ENCODE data around the gene TMED5. TPM values are rescaled to one million over a fixed set of nuclear protein-coding genes. Genes with fewer than 3 reads are reported as not detected.

TMED5 gene
- total RNA-seq, 2 experiments from 2014 or later, result 42.3 to 43.2 TPM

- H3K4me1 ChIP-seq (ENCODE audit: insufficient read depth, low read length), result no peaks in the 10 kb centered on the region
- TF ChIP-seq, protein P1, sequence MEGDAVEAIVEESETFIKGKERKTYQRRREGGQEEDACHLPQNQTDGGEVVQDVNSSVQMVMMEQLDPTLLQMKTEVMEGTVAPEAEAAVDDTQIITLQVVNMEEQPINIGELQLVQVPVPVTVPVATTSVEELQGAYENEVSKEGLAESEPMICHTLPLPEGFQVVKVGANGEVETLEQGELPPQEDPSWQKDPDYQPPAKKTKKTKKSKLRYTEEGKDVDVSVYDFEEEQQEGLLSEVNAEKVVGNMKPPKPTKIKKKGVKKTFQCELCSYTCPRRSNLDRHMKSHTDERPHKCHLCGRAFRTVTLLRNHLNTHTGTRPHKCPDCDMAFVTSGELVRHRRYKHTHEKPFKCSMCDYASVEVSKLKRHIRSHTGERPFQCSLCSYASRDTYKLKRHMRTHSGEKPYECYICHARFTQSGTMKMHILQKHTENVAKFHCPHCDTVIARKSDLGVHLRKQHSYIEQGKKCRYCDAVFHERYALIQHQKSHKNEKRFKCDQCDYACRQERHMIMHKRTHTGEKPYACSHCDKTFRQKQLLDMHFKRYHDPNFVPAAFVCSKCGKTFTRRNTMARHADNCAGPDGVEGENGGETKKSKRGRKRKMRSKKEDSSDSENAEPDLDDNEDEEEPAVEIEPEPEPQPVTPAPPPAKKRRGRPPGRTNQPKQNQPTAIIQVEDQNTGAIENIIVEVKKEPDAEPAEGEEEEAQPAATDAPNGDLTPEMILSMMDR (IDR thresholded peaks at IDR 0.05), result no peak
- H3K4me3 ChIP-seq (ENCODE audit: low read length), result no peak overlapping the region
- H3K27me3 ChIP-seq (ENCODE audit: control insufficient read depth in 1 of 2, insufficient read depth in 2 of 2, low read length in 2 of 2), result no peaks in the 10 kb centered on the region
- Mint-ChIP-seq H3K4me1 (ENCODE audit: low read depth) (peaks cover 4% of the 10 kb centered on the region), H3K27me3 (no peaks in the 10 kb centered on the region), H3K36me3 (ENCODE audit: low read depth) (peaks cover 38% of the 10 kb centered on the region), H3K9me3 (no peaks in the 10 kb centered on the region), H3K27ac (no peak overlapping the region), H3K4me3 (no peak overlapping the region)
- no peak for ATAC-seq (ENCODE audit: poor library complexity)
- H3K27ac ChIP-seq (ENCODE audit: low read depth in 1 of 2, low read length in 2 of 2), result no peak overlapping the region
- DNase-seq, result no peak
- ChIA-PET POLR2A (no interaction called here), CTCF (no interaction called here)
- intact Hi-C loops (cut with DNase I, micrococcal nuclease), result no loop called here
- no peaks in the 10 kb centered on the region for H3K9me3 ChIP-seq (ENCODE audit: control insufficient read depth in 1 of 2, insufficient read depth in 1 of 2, low read length in 2 of 2)
- H3K36me3 ChIP-seq (ENCODE audit: insufficient read depth, low read length), result peaks cover 4% of the 10 kb centered on the region
Observed at GRCh38 chr1:93194231-93194990, 14.2 kb upstream of the TMED5 start.

DNA sequence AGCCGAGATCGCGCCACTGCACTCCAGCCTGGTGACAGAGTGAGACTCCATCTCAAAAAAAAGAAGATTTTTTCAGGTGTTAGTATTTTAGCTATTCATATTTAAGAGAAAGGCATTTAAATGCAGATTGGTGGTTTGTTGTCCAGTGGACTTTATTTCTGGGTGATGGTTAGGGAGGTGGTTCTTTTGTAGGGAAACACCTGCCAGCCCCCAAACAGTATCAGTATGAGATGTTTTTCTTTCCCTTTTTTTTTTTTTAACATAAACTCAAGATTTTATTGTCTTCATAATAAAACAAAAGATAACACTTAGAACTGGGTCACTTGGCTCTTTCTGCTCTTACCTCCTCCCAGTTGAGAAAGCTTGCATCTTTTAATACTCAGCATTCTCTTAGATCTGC is 10.2 kb upstream of the TMED5 start:
- Histone ChIP-seq H3K4me1 (ENCODE audit: insufficient read depth, low read length) (no peaks in the 10 kb centered on the region), H3K9me3 (ENCODE audit: control insufficient read depth in 1 of 2, insufficient read depth in 1 of 2, low read length in 2 of 2) (no peaks in the 10 kb centered on the region), H3K27ac (ENCODE audit: low read depth in 1 of 2, low read length in 2 of 2) (no peak overlapping the region), H3K36me3 (ENCODE audit: insufficient read depth, low read length) (peaks cover 4% of the 10 kb centered on the region), H3K4me3 (ENCODE audit: low read length) (no peak overlapping the region), H3K27me3 (ENCODE audit: control insufficient read depth in 1 of 2, insufficient read depth in 2 of 2, low read length in 2 of 2) (no peaks in the 10 kb centered on the region)
- TF ChIP-seq, protein P1 (IDR thresholded peaks at IDR 0.05), result no peak
- DNase-seq (no peak), ATAC-seq (ENCODE audit: poor library complexity) (no peak)
- Mint-ChIP-seq H3K4me1 (ENCODE audit: low read depth) (peaks cover 6% of the 10 kb centered on the region), H3K36me3 (ENCODE audit: low read depth) (peaks cover 17% of the 10 kb centered on the region), H3K4me3 (no peak overlapping the region), H3K9me3 (no peaks in the 10 kb centered on the region), H3K27me3 (no peaks in the 10 kb centered on the region), H3K27ac (no peak overlapping the region)
- CTCF ChIA-PET, result no interaction called here
- intact Hi-C loops (cut with DNase I, micrococcal nuclease), result no loop called here
- POLR2A ChIA-PET, result interaction anchor here (1.0 kb wide), 1 partner anchor 10 kb away, joined by 6 read pairs; the partner anchor contains the start of genes CCDC18 and TMED5

GRCh38 chr1:93186667-93187066 is 6.5 kb upstream of the TMED5 start:
- Histone ChIP-seq H3K9me3 (ENCODE audit: control insufficient read depth in 1 of 2, insufficient read depth in 1 of 2, low read length in 2 of 2) (no peaks in the 10 kb centered on the region), H3K4me3 (ENCODE audit: low read length) (no peak overlapping the region), H3K27me3 (ENCODE audit: control insufficient read depth in 1 of 2, insufficient read depth in 2 of 2, low read length in 2 of 2) (no peaks in the 10 kb centered on the region), H3K36me3 (ENCODE audit: insufficient read depth, low read length) (no peaks in the 10 kb centered on the region), H3K4me1 (ENCODE audit: insufficient read depth, low read length) (peaks cover 2% of the 10 kb centered on the region), H3K27ac (ENCODE audit: low read depth in 1 of 2, low read length in 2 of 2) (no peak overlapping the region)
- Mint-ChIP-seq H3K27me3 (no peaks in the 10 kb centered on the region), H3K4me1 (ENCODE audit: low read depth) (peaks cover 21% of the 10 kb centered on the region), H3K9me3 (no peaks in the 10 kb centered on the region), H3K27ac (no peak overlapping the region), H3K4me3 (no peak overlapping the region), H3K36me3 (ENCODE audit: low read depth) (peaks cover 9% of the 10 kb centered on the region)
- POLR2A ChIA-PET, result no interaction called here
- ATAC-seq (ENCODE audit: poor library complexity) (no peak), DNase-seq (no peak)
- TF ChIP-seq, protein P1 (IDR thresholded peaks at IDR 0.05), result no peak
- CTCF ChIA-PET, result no interaction called here
- intact Hi-C loops (cut with DNase I, micrococcal nuclease), result loop anchor here in 1 of 2 experiments (10.0 kb wide), 2 partner anchors 658 to 718 kb away; partner anchors contain the start of gene GCLM

Data from CD4-positive, alpha-beta T cell (primary cell).